LNCaP clone FGC (cell line): ENCODE measurements around the gene RHBDL3.
"Not testable (repeated sequence)": the region's sequence is repeated elsewhere in the genome, so short reads cannot be mapped to it uniquely, and the experiment has no call there.

ENCODE experiments used
- DNase-seq: peaks from one replicate; pipeline ENCODE4 v3.0.0-alpha.2; 2011; ENCODE audit warnings: low read depth
- H3K4me3 ChIP-seq: 2 replicates; pipeline ENCODE4 v1.5.1; 2011; ENCODE audit warnings: mild to moderate bottlenecking, low read depth, low read length, control low read depth
- TF ChIP-seq, protein P1 (sequence below): IDR thresholded peaks from 2 replicates; pipeline ENCODE4 v1.5.1; 2012; ENCODE audit warnings: mild to moderate bottlenecking; ENCODE audit not compliant: control insufficient read depth, insufficient read depth; ENCODE audit errors: extremely low read depth

The RHBDL3 gene

GRCh38 chr17:32342603-32343325, 77.1 kb downstream of the RHBDL3 start:
- peak overlapping the region; percentile 66 for H3K4me3 ChIP-seq
- TF ChIP-seq, protein P1, sequence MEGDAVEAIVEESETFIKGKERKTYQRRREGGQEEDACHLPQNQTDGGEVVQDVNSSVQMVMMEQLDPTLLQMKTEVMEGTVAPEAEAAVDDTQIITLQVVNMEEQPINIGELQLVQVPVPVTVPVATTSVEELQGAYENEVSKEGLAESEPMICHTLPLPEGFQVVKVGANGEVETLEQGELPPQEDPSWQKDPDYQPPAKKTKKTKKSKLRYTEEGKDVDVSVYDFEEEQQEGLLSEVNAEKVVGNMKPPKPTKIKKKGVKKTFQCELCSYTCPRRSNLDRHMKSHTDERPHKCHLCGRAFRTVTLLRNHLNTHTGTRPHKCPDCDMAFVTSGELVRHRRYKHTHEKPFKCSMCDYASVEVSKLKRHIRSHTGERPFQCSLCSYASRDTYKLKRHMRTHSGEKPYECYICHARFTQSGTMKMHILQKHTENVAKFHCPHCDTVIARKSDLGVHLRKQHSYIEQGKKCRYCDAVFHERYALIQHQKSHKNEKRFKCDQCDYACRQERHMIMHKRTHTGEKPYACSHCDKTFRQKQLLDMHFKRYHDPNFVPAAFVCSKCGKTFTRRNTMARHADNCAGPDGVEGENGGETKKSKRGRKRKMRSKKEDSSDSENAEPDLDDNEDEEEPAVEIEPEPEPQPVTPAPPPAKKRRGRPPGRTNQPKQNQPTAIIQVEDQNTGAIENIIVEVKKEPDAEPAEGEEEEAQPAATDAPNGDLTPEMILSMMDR, result no peak
- DNase-seq, result no peak

DNA sequence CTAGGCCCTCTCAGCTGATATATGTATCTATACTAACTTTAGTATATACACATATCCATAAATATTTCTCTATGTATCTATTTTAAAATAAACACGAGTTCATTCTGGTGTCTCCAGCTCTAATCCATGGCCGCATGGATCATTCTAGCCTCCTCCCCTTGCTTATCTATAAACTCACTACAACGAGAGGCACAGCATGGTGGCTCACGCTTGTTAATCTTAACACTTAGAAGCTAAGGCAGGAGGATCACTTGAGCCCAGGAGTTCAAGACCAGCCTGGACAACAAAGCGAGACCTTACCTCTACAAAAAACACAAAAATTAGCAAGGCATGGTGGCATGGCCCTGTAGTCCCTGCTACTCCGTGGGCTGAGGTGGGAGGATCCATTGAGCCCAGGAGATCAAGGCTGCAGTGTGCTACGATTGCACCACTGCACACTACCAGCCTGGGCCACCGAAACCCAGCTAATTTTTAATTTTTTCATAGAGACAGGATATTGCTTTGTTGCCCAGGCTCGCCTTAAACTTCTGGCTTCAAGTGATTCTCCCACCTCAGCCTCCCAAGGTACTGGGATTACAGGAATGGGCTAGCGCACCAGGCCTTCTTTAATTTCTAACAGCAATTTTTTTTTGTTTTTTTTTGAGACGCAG, 80.4 kb downstream of the RHBDL3 start:
- no peak for DNase-seq
- no peak overlapping the region for H3K4me3 ChIP-seq
- TF ChIP-seq, protein P1, result no peak

GRCh38 chr17:32348483-32348800, 82.8 kb downstream of the RHBDL3 start:
- H3K4me3 ChIP-seq, result peak overlapping the region; percentile 99; the same call in 1 of the 2 replicates
- no peak for DNase-seq
- TF ChIP-seq, protein P1, result no peak

DNA sequence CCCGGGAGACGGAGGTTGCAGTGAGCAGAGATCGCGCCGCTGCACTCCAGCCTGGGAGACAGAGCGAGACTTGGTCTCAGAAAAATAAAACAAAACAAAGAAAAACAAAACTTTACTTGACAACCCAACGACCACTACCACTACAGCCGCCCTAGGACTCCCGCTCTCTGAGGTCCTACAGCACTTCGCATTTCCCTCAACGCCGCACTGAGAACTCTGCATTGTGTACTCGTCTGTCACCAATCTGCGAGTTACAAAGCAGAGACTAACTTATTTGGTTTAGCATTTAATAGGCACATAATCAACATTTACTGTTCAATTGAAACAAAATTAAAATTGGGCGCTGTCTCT, 83.8 kb downstream of the RHBDL3 start:
- no peak for DNase-seq
- H3K4me3 ChIP-seq, result peak overlapping the region; percentile 99
- TF ChIP-seq, protein P1, result no peak

DNA sequence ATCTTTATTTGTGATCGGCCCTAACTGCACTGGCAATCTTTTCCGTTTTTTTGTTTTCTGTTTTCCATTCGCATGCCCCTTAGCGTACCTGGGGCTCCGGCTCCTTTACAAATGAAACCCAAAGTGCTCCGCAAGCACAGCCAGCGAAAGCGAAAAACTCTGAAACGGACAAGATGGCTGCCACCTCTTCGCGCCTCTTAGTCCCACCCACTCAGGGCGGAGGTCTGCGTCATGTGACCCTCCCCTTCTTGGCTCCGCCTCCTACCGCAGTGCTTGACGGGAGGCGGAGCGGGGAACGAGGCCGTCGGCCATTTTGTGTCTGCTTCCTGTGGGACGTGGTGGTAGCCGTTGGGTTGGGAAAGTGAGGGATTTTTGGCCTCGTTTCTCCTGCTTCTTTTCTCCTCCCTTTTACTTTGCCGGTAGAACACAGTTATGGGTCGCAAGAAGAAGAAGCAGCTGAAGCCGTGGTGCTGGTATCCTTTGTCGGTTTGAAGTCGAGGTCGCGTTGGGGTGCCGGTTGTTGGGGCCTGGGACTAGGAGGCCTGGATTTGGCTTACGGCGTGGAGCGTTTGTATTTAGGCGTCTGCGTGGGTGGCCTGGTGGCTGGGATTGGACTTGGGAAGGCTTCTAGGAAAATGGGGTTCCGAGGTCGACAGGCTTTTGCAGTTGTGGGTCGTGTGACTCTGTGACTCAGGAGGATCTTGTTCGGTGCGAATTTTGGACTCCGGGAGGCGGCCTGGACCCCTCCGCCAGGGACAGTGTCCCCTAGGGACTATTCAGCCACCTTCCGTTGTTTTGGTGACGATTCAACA, 84.4 kb downstream of the RHBDL3 start, which contains the start of gene ZNF207:
Gene ZNF207, plus strand, starts transcription at position 304 of the 812 bp plus-strand sequence. Its CDS starts 129 bp downstream, at position 433.
- TF ChIP-seq, protein P1, result no peak
- peak; percentile 90 for DNase-seq

GRCh38 chr17:32350666-32351418, 85.2 kb downstream of the RHBDL3 start:
- DNase-seq, result peak; percentile 33

More for the DNA sequence above, 84.4 kb downstream of the RHBDL3 start, which contains the start of gene ZNF207:
- H3K4me3 ChIP-seq, result peak within 1 kb of the TSS; percentile 99

GRCh38 chr17:32352734-32353133, 87.1 kb downstream of the RHBDL3 start:
- not testable (repeated sequence) for DNase-seq
- peak overlapping the region; percentile 99 for H3K4me3 ChIP-seq

More at GRCh38 chr17:32350666-32351418, 85.2 kb downstream of the RHBDL3 start:
- H3K4me3 ChIP-seq, result peak overlapping the region; percentile 99
- TF ChIP-seq, protein P1, result no peak
